GM19467 (cell line): ENCODE results near the gene SPATS1.
"Not testable (repeated sequence)": the region's sequence is repeated elsewhere in the genome, so short reads cannot be mapped to it uniquely, and the experiment has no call there.

Source experiments
- ATAC-seq: cut with Tn5 transposase; IDR thresholded peaks from one replicate; pipeline ENCODE4 v1.9.1; 2021; ENCODE audit warnings: mild to moderate bottlenecking, moderate library complexity; ENCODE audit not compliant: unreplicated experiment

SPATS1 gene

GRCh38 chr6:44310241-44310640, 32.2 kb upstream of the SPATS1 start:
- ATAC-seq = no peak

DNA sequence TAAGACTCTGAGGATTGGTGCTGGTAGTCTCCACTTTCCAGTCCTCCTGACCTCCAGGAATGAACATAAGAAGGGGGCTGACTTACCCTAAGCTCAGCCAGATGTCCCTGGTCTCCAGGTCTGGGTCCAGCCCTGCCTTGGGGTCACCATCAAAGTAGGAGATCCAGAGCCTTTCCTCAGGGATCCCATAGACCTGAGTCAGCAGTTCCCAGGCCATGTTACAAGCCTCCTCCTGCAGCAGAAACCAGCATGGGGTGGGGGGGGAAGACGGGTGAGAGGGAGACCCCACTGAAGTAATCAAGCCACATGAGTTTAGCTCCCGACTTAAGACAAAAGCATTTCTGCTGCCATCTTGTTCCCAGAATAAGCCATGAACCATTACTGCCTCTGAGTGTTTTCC, 31.1 kb upstream of the SPATS1 start:
- ATAC-seq = no peak

DNA sequence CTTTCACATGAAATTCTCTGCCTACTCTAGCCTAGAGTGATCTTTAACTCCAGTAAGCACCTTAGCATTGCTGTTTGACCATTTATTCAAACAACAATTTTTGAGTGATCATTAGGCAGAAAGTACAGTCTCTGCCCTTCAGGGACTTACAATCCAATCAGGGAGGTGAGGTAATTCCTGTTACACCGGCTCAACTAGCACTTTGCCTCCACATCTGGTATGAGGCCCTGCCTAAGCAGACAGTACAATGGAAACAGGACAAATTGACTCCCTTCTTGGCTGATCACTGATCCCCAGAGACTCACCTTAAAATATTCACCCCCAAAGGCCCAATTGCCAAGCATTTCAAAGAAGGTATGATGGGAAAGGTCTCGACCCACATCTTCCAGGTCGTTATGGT, 30.7 kb upstream of the SPATS1 start:
- no peak for ATAC-seq

DNA sequence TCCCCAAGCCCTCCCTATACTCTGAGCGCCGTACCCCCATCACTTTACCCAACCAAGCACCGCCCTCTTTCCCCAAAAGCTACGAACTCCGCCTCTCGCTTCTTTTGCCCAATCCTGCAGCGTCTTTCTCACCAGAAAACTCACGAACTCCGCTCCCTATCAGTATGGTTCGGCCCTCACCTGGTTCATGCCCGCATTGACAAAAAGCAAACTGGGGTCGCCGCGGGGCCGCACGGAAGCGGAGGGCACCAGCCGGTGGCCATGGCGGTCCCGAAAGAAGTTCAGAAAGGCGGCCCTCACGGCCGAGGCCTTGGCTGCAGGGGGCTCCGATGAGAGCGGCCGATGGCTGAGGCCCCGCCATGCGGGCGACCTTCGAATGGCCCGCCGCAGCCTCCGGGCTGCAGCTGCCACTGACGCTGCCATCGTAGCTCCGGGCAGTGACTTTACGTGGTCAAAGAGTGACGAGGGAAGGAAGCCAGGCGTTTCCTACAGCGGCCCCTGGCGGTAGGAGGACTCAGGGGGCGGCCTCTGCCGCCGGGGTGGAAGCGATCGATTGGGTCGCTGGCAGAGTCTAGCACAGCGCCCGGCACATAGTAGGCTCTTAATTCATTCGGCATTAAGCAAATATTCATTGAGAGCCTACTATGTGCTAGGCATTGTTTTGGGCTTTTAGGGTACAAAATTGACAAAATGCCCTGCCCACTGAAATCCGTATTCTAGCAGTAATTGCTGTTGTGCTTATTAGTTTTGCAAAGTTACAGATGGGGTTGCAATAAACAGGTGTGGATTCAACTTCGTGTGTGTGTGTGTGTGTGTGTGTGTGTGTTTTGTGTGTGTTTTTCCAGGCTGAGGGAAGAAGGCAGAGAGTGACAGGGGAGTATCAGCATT, 29.3 kb upstream of the SPATS1 start, which contains the start of gene AARS2:
AARS2 (minus strand) TSS at position 447 of the 888 bp plus-strand sequence; CDS start at position 423, 24 bp downstream.
- ATAC-seq = peak; percentile 85

DNA sequence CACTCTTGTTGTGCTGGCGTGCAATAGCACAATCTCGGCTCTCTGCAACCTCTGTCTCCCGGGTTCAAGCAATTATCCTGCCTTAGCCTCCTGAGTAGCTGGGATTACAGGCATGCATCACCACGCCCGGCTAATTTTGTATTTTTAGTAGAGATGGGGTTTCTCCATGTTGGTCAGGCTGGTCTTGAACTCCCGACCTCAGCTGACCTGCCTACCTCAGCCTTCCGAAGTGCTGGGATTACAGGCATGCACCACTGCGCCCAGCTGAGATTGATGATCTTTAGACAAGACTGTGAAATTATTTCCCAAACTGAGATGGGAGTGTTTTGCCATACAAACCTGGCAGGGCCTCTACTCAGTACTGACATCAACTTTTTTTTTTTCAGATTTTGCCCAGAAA, 27.8 kb upstream of the SPATS1 start:
- ATAC-seq = not testable (repeated sequence)

DNA sequence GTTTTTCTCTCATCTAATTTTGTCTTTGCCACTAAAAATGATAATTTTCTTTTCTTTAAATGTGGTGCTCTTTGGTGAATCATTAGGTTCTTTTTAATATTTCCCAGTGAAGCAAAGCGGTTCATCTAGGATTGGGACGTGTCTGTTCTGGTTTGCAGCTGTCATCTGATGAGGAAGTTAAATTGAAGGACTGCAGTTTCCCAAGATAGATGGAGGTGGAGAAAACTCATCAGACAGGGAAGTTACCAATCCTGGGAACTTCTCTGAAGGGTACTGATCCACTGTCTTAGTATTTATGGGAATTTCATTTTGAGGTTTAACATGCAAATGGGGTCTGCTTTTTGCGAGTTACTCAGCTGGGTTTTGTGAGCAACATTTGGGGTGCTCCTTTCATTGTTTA, 26.9 kb upstream of the SPATS1 start:
- ATAC-seq = no peak

- no peak for ATAC-seq
These were observed 26.5 kb upstream of the SPATS1 start for GRCh38 chr6:44315951-44316350.

DNA sequence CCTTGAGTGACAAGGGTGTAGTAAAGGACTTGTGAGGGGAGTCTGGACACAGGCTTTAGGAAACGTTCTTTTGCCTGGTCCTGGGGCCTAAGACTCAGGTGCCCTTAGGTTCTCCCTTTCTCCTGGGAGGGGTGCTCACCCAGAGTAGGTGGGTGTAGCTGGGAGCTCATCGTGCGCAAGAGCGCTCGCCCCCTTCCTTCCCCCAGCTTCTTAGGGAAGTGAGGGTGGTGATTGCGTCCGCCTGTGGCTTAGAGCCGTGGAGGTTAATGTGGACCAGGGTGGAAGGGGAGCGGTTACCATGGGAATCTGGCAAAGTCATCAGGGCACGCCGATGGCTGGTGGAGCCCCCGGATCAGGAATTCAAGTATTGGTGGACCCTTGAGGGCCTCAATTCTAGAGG, 26.0 kb upstream of the SPATS1 start:
- no peak for ATAC-seq

- ATAC-seq = not testable (repeated sequence)
These were observed 25.3 kb upstream of the SPATS1 start for GRCh38 chr6:44317136-44317631.

DNA sequence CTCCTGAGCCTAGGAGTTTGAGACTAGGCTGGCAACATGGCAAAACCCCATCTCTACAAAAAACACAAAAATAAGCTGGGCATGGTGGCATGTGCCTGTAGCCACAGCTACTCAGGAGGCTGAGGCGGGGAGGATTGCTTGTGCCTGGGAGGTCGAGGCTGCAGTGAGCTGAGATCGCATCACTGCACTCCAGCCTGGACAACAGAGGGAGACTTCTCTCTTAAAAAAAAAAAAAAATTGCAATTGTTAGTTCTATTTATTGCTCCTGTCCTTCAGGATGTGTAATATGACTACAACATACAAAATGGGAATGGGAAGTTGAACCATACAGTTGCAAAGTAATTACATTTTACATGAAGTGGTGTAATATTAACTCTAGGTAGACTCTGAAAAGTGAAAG, 21.2 kb upstream of the SPATS1 start:
- no peak for ATAC-seq

DNA sequence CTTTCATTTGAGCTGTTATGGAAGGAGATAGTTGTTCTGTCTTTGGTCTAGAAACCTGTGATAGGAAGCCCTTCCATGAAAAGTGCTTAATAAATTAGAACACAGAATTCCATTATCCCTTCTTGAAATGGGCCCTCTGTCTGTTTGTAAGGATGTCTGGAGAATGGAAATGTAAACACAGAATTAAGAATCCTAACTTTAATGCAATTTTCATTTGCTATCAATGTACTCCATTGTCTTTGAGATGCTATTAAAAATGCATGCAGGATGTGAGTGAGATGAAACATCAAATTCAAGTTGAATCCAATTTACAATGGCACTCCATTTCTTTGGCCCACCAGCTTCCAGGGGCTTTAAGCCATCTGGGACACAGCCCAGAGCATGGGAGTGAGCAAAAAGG, 15.4 kb upstream of the SPATS1 start:
- no peak for ATAC-seq

- no peak for ATAC-seq
These were observed 14.7 kb upstream of the SPATS1 start for GRCh38 chr6:44327760-44328159.

DNA sequence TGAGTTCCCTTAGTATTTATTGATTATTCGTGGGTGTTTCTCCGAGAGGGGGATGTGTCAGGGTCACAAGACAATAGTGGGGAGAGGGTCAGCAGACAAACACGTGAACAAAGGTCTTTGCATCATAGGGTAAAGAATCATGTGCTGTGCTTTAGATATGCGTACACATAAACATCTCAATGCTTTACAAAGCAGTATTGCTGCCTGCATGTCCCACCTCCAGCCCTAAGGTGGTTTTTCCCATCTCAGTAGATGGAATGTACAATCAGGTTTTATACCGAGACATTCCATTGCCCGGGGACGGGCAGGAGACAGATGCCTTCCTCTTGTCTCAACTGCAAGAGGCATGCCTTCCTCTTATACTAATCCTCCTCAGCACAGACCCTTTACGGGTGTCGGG, 14.2 kb upstream of the SPATS1 start:
- ATAC-seq = not testable (repeated sequence)

- ATAC-seq = no peak
These were observed 12.6 kb upstream of the SPATS1 start for GRCh38 chr6:44329858-44330257.

GRCh38 chr6:44332585-44332984, 9.9 kb upstream of the SPATS1 start:
- no peak for ATAC-seq

DNA sequence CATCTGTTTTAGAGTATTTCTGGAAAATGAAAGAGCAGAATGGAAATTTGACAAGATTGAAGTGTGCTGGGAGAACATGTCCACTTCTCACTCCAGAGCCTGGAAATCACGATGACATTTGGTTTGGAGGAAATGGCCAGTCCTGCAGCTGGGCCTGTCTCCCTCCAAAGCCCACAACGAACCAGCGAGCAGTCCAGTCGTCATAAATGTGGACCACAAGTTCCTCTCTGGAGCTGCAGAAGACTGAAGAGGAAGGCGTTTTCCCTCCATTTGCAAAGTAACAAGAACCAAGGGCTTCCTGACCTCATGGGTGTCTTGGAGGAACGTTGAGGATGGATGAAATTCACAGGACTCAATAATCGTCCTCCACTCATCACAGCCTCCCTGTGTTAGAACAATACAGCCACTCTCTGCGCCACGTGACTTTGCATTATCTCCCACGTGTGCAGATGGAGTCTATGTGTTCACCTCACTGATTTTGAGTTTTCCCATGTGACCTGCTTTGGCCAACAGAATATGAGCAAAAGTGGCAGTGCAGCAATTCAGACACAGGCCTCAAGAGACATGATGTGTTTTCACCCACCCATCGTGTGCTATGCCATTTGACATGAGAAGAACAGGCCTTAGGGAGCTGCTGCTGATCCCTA, 9.1 kb upstream of the SPATS1 start:
- no peak for ATAC-seq

DNA sequence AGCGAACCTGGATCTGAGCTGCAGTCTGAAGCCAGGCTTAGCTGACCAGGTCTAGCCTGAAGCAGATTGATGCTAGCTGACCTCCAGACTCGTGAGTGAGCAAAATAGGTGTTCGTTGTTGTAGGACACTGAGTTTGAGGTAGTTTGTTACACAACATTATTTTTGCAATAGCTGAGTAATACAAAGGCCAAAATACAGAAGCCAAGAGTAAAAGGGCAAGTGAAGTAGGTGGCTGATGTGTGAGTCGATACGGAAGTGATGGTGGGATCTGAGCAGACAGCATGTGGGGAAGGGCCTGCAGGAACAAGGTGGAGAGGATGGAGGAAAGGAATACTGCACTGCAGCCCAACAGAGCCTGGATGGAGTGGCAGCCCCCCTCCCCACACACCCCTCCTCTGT, 8.5 kb upstream of the SPATS1 start:
- no peak for ATAC-seq

DNA sequence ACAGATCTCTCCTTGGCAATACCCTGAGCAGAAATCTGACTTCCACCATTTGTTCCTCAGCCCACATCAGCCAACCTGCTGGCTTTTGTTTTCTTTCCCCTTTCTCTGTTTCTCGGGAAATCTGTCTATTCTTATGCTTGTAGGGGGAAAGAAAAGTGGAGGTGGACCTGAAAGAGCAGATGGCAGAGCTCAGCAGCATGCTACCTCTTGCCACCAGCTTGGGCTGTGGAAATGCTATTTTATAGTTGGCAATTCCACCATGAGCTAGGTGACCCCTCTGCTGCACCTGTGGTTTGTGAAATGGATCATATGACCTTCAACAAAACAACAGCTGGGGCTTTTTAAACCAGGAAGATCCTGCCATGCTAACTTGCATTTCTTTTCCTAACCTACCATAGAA, 6.8 kb upstream of the SPATS1 start:
- ATAC-seq = no peak

DNA sequence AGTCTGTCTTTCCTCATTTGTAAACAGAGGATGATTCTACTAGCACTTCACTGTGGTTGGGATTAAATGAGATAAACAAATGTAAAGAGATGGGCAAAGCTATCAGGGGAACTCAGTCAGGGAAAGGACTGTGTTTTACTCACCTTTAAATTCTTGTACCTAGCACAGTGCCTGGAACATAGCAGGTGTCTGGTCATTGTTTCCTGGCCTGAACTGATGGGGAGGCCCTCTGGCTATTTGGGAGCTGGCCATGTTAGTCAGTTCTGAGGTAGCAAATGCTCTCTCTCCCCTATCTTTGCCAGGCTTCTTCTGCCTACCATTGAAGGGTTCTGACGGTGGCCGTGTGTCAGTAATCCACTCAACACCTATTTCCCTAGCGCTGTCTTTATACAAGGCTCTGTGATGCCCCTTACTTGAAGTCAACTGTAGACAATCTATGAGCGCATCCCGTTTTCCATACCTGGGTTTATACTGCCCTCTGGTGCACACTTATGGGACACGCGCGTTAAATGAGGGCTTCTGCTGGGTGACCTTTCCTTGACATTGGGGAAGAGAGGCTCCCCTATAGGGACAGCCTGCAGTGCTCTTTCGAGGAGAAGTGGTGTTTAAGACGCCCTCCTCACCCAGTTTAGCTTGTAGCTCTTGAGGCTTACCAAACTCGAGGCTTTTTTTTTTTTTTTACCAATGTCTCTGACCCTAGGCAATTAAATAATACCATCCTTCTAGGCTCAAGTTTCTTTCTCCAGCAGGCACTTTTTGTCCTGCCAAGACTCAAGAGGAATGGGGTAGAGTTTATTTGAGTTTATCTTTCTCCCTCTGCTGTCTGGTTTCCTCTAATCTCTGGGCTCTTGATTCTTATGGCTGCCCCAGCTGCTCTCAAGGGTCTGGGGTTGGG, 4.0 kb upstream of the SPATS1 start:
- no peak for ATAC-seq

GRCh38 chr6:44339301-44339700, 3.1 kb upstream of the SPATS1 start:
- no peak for ATAC-seq
